ENCODE measurements around the gene ILDR2.

ILDR2 gene

GRCh38 chr1:166971252-166971651 lies 4.1 kb downstream of the ILDR2 start:
- DNase-seq (ENCODE audit: low read depth) = no peak

DNA sequence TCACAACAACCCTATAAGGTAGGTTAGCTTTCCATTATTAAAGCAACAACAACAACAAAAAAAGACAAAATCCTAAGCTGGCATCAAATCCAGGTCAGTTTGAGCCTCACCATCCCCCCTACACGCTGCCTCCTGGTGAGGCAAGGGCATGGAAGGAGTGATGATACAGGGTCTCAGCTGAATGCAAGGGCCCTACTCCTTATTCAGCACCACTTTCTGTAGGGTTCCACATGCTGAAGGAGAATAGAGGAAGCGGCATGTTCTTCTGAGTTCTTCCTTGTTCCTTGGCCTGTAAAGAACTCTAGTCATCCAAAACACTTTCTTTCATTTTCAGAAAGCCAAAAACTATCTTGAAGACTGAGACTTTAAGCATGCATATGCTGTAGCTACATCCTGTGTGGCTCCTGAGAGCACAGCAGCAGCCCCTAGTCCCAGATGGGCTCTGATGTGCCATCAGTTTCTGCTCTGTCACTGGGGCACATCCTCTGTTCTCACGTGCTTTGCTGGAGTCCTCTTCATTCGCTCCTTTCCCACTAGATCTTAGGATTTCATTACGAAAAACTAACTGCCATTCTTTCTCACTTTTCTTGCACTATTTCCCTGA lies 6.2 kb downstream of the ILDR2 start:
- no peak for DNase-seq (ENCODE audit: low read depth)

GRCh38 chr1:166960858-166961474 lies 14.4 kb downstream of the ILDR2 start:
- no peak for DNase-seq (ENCODE audit: low read depth)

GRCh38 chr1:166956872-166957271 lies 18.5 kb downstream of the ILDR2 start:
- no peak for DNase-seq (ENCODE audit: low read depth)

GRCh38 chr1:166956057-166956850 lies 19.1 kb downstream of the ILDR2 start:
- no peak for DNase-seq (ENCODE audit: low read depth)

DNA sequence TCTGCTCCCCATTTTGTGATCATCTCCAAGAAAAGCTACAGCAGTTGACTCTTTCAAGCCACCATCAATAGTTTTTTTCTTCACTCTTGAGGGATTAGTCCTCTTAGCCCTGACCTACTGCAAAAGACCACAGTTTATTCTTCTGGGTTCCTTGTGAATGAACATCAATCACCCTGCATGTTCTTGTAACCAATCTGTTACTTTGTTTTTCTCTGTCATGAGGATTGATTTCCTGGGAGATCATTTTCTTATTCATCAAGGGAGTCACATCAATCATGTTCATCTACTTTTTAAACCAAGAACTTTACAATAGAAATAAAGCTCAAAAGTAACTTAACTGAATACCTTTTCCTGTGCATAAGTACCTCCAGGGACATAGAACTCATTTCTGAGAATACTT lies 21.8 kb downstream of the ILDR2 start:
- DNase-seq (ENCODE audit: low read depth) = no peak

DNA sequence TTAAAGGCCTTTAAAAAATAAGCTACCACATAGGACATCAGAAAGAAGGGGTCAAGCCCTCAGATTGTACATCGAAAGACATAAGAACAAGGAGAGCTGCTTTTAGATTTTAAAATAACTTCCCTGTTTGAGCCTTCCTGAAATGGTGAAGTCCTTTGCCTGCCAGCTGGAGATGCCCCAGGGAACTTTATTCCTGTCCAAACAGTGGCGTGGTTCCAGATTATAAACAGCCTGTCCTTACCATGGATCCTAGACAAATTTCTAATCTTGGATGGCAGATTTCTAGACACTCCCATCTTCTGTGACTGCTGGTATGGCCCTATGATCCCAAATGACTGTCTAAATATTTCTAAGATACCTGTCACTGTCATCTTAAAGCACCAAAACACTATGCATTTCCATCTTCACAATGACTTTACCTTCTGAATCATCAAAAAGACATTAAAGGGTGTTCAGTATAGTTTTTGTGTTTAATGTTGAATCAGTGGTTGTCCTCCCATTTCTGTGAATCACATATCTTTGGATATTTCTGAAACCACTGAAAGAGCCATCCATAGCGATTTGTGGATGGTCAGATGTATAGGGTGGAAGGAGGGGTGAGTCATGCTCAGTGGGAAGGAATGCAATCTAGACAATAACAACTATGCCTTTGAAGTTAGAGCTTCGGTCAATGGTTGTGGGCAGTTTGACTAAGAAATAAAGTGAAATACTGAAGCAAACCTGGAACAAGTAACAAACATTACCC lies 23.2 kb downstream of the ILDR2 start:
- no peak for DNase-seq (ENCODE audit: low read depth)

DNA sequence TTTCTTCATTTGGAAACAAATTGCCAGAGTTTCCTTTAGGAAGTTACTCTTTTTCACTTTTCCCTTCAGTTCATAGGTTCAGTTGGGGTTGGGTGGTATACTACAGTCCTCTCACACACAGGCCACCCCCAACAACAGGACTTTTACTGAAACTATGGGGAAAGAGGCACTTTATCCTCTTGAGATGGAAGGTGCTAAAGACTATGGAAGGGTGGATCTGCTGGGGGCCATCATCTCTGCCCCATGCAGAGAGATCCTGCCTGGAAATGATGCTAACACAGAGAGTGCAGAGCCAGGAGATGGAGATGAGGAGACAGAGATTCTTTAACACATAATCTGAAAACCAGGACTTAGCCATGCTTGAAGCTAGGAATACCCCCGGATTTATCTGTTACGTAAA lies 24.3 kb downstream of the ILDR2 start:
- DNase-seq (ENCODE audit: low read depth) = no peak

DNA sequence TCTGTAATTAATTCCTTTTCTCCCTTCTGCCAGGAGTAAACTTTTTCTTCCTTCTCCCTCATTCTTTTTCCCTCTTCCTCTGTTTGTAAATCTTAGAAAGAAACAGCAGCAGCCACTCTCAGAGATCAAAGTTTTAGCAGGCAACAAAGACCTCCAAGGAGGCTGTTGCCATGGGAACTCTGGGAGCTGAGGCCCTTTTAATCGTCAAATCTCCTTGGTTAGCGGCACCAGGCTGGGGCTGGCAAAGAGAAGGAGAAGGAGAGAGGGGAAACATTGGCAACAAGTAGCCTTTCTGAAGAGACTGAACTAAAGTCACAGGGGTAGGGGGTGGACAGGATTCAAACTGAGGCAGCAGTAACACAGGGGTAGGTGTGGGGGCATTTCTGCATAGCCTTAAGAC lies 25.2 kb downstream of the ILDR2 start:
- DNase-seq (ENCODE audit: low read depth) = no peak

GRCh38 chr1:166948856-166949350 lies 26.4 kb downstream of the ILDR2 start:
- no peak for DNase-seq (ENCODE audit: low read depth)

DNA sequence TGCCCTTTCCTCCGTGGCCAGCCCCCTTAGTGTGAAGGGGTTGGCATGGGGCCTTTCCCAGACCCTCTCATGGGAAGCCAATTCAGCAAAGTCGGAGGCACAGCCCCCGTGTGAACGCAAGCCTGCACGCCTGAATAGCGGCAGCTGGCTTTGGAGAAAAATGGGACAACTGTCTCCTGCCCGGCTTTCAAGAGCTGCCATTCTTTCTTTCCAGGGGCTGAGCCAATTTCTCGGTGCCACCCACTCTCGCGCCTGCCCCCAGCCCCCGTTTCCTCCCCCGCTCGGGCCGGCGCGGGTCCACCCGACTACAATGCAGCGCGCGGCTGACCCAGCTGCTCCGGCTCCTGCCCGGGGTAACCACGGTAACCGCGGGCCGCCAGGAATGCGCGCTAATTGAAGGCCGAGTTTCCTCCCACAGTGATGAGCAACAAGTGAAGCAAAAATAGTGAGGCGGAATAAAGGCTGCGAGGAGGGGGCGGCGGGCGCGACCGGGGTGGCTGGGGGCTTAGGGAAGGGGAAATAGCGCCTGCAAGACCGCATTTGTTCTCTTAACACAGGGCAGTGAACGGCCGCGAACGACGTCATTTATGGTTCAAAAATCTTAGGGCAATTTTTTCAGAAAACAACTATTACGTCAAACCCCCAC lies 27.8 kb downstream of the ILDR2 start:
- no peak for DNase-seq (ENCODE audit: low read depth)

DNA sequence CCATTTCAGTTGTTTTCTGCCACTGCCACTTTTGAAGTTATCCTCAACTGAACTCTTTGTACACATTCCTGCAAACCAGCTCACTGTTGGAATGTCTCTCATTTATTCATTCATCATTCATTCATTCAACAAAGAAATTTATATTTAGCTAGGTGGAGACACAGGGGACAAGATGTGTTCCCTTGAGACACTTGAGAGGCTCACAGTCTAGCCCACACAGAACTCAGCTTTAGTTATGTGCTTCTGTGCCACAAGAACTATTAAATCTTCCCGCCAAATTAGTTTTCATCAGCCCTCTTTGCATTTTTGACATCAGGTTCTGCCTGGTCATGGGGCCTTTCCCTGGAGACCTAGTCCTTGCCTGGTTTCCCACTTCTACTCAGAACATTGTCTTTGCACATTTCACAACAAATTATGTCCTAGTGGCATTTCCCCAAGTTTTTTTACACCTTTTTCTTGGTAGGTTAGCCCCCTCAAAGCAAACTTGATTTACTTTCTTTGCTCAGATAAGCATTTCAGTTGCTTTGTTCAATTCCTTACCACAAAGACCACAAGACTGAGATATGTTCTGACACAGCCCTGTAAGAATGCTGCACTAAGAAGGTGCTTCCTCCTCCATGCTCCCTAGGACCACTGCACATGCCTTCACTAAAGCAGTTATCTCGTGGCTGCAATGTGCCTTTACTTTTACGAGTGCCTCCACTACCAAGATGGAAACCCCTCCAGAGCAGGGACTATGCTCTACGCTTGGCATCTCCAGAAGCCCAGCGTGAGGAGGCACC lies 31.0 kb downstream of the ILDR2 start:
- DNase-seq (ENCODE audit: low read depth) = no peak

DNA sequence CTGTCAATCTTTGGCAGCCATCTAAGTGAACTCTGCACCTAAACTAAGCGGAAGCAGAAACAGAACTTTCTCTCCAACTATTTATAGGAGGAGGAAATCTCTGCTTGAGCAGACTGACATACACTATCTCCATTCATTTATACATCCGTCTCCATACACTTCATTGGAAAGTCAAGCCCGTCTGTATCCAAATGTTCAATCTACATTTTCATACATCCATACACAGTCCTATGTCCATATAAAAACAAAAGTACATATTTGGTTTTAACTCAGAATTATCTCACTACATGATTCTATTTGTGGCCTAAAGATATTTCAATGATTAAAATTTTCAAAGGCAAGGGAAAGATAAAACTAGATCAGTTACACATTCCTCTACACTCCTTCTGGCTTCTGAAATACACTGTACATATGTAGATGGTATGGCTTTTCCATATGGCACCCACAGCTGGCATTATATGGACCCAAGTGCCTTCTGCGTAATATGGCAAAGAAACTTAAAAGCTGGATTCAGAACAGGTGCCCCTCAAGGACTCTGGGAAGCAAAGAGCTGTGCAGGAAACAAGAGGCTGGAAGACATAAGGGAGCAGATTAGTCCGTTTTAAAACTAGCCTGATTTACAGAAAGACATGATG lies 35.5 kb downstream of the ILDR2 start:
- DNase-seq (ENCODE audit: low read depth) = no peak

DNA sequence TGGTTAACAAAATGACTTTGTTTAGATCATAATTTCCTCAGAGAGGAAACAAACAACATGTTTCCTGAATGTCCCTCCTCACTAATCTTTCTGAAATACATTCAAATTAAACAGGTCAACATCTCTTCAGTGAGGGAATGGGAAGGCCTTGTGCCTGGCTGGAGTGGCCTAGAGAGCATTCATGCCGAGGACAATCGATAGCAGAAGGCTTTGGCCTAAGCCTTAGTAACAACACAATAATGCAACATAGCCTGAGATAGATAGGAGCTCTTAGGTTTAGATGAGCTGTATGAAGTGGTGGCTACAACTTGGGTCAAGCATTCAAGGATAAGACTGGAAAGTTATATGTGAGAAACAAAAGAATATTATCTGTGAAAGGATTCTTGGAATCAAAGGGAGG lies 37.4 kb downstream of the ILDR2 start:
- DNase-seq (ENCODE audit: low read depth) = no peak

DNA sequence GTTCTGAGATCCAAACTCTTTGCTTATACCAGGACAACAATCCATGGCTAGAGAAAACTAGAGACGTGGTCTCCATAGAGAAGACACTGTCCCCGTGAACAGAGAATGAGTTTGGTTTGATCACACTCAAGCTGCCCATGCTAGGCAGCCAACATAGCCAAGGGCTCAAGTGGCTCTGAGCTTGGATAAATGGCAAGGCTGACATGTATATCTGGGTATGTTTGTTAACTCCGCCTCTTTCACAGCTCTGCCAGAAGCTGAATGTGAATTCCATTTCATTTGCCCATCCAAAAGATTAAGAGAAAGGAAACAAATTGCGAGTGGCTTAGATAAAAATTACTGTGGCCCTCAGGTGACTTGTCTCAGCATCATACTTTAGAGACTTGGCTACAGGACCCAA lies 38.0 kb downstream of the ILDR2 start:
- no peak for DNase-seq (ENCODE audit: low read depth)

DNA sequence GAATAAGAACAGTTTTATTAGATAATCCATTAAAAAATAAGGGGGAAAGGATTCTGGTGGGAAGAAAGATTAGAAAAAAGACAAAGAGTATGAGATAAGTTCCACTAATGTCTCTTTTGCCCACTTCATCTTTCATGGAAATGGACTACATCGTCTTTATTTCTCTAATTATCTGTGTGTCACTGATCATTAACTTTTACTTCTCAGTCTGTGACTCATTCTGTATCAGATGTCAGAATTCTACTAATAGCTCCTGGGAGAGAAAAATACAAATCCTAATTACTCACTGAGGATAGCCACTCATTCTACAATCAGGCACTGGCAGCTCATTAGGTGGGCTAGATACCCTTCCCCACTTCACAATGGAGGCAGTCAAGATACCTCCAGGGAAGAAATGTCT lies 41.7 kb downstream of the ILDR2 start:
- DNase-seq (ENCODE audit: low read depth) = no peak

DNA sequence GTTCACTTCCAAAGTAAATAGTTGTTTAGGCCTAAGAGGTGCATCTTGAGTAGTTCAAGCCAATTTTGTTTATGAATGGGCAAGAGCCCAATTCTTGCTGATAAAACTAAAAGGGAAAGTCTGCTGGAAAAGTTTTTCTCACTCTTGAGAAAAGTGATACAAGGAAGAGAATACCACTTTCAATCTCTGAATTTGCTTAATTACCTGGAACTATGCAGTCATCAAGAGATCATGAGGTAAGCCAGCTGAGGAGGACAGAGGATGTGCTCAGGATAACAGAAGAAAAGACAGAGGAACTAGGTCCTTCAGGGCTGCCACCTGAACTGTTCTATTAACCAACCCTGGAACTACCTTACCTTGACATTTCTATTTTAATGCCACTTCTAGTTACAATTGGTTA lies 42.2 kb downstream of the ILDR2 start:
- no peak for DNase-seq (ENCODE audit: low read depth)

GRCh38 chr1:166929911-166930310 lies 45.4 kb downstream of the ILDR2 start:
- no peak for DNase-seq (ENCODE audit: low read depth)

DNA sequence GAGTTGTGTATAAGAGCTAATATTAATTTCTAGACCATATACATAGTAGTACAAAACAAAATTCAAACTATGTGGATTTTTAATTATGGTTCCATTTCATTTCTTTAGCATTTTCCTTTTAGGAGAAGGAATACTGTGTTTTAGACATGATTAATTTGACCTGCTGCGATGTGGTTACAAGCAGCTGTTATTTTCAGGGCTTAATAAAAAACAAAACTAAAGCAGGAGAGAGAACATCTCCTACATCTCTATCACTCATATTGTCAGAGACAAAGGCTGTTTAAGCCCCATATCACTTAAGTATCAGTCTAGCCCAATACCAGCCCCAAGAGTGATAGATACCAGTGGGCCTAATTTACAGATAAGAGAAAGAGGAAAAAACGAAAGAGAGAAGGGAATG lies 47.6 kb downstream of the ILDR2 start:
- no peak for DNase-seq (ENCODE audit: low read depth)

DNA sequence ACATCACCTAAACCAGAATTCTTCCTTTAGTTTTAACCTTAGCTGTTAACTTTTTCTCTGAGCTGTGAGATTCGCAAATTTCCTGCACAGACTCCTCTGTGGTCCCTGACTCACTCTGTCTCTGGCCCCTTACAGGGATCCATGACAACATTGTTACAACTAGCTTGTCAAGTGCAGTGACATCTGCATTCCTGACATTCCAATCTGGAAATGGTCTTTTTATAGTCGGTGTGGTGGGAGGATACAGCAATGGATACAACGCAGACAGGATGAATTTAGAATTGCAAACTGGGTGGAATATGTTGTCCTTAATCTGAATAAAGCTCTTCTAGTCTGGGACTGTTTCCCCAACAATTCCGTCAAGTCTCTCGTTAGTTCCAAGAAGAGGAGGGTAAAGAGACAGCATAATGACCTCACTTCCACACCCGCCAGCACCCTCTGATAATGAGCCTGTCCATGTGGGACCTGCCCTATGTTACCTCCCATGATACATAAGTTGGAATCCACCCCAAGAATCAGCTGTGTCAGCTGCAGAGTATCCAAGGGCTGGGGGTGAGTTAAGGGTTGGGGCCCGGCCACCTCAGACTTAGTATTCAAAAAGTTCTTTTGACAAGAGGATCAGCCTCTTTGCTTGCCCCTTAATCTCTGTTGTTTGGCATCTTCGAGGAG lies 49.4 kb downstream of the ILDR2 start:
- DNase-seq (ENCODE audit: low read depth) = no peak

All from stimulated activated CD8-positive, alpha-beta memory T cell treated with anti-CD3 and anti-CD28 coated beads, Interleukin-15, amount 100 ng/mL, for 1 hour (primary cell).